IPS-NIHi11 (cell line): ENCODE results near the gene SLC49A3.

ENCODE experiments used
- DNase-seq: peaks from one replicate; pipeline ENCODE4 v3.0.0; 2012; ENCODE audit warnings: mixed read lengths, low spot score

The SLC49A3 gene

GRCh38 chr4:632926-633325, 56.0 kb downstream of the SLC49A3 start:
- no peak for DNase-seq

DNA sequence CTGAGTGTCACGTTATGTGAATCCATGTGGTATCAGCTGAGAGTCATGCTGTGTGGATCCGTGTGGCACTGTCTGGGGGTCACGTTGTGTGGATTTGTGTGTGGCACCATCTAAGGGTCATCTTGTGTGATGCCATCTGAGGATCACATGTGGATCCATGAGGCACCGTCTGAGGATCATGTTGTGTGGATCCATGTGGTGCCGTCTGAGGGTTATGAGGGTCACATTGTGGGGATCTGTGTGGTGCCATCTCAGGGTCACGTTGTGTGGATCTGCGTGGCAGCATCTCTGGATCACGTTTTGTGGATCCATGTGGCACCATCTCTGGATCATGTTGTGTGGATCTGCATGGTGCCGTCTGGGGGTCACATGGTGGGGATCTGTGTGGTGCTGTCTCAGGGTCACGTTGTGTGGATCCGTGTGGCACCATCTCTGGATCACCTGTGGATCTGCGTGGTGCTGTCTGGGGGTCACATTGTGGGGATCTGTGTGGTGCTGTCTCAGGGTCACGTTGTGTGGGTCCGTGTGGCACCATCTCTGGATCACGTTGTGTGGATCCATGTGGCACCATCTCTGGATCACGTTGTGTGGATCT, 56.7 kb downstream of the SLC49A3 start:
- no peak for DNase-seq
